HG03439 (cell line): Measurements from ENCODE around the gene SAPCD2.
"Not testable (repeated sequence)": the region's sequence is repeated elsewhere in the genome, so short reads cannot be mapped to it uniquely, and the experiment has no call there.

Experiments used
- ATAC-seq: cut with Tn5 transposase; IDR thresholded peaks from one replicate; pipeline ENCODE4 v1.9.1; 2021; ENCODE audit warnings: mild to moderate bottlenecking, moderate library complexity; ENCODE audit not compliant: unreplicated experiment

SAPCD2 gene

DNA sequence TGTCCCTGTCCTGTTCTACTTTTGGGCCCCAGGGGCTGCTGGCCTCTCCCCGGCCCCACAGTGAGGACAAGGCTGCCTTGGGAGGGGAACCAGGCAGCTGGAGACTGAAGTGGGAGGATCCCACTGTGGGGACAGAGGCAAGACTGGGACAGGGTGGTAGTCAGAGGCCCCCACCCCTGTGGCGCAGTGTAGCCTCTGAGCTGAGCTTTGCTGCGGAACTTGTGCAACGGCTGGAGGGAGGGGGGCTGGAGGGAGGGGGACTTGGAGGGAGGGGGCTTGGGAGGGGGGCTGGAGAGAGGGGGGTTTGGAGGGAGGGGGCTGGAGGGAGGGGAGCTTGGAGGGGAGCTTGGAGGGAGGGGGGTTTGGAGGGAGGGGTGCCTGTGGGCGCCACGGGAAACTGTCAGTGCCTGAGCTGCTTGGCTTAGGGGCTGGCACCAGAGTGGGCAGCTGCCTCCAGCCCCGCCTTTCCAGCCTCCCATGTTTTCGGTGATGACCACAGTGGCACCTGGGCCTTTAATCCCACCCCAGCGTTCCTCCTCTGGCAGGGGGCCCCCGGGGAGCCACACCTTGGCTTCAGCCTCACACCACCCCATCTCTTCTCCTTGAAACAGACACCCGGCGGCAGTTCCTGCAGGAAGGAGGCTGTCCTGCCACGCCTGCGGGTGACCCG is 36.2 kb downstream of the SAPCD2 start:
- ATAC-seq, result no peak

DNA sequence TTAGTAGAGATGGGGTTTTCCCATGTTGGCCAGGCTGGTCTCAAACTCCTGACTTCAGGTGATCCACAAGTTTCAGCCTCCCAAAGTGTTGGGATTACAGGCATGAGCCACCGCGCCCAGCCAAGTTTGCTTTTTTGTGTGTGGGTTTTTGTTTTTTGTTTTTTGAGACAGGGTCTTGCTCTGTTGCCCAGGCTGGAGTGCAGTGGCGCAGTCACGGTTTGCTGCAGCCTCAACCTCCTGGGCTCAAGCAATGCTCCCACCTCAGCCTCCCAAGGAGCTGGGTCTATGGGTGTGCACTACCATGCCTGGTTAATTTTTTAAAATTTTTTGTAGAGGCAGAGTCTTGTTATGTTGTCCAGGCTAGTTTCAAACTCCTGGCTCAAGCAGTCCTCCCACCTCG is 36.9 kb downstream of the SAPCD2 start:
- not testable (repeated sequence) for ATAC-seq

DNA sequence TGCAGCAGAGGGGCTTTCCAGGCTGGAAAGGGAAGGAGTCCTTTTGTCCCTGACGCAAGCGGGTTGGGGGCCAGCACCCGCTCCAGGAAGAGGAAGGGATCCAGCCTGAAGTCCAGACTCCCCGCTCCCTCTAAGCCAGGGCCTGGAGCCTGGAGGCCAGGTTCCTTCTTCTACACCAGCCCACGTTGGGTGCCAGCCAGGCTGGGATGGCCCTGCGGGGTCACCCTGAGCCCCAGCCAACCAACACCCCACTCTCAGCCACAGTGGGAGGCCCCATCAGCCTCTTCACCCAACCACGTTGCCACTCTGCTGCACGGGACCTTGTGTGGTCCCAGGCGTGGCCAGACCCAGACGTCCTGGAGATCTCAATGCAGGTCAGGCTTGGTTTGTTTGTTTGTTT is 37.5 kb downstream of the SAPCD2 start:
- ATAC-seq, result no peak

DNA sequence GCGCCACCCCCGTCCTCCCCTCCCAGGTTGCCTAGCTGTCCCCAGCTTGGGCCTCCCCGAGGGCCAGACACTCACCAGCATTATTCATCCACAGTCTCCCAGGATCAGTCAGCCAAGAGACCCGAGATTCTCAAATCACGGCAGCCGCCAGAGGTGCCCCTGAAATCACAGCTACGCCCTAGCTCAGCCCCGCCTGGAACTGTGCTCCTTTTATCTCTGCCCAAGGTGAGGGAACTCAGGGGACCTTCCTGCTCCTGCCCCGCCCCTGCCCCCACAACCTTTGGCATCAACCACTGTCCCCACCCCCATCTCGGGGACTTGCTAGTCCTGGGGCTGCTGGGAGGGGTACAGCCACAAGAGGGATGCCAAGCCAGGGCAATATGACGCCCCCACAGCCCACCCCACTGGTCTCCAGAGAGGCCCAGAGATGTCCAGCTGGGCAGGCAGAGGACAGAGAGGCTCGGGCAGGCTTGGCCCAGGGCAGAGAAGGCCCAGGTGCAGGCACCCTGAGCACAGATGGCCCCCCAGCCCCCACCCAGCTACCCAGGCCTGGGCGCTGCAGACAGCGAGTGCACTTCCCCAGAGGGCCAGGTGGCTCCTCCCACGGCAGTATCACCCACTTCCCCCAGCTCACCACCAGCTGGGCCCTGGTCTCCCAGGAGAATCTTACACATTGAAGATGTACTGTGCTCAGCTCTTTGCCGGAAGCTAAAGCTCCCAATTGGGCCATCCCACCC is 38.3 kb downstream of the SAPCD2 start, which contains the start of gene FUT7:
TSS of gene FUT7 (minus strand) at position 185 of the 737 bp plus-strand sequence. CDS start at position 88, 97 bp downstream.
- ATAC-seq, result no peak

DNA sequence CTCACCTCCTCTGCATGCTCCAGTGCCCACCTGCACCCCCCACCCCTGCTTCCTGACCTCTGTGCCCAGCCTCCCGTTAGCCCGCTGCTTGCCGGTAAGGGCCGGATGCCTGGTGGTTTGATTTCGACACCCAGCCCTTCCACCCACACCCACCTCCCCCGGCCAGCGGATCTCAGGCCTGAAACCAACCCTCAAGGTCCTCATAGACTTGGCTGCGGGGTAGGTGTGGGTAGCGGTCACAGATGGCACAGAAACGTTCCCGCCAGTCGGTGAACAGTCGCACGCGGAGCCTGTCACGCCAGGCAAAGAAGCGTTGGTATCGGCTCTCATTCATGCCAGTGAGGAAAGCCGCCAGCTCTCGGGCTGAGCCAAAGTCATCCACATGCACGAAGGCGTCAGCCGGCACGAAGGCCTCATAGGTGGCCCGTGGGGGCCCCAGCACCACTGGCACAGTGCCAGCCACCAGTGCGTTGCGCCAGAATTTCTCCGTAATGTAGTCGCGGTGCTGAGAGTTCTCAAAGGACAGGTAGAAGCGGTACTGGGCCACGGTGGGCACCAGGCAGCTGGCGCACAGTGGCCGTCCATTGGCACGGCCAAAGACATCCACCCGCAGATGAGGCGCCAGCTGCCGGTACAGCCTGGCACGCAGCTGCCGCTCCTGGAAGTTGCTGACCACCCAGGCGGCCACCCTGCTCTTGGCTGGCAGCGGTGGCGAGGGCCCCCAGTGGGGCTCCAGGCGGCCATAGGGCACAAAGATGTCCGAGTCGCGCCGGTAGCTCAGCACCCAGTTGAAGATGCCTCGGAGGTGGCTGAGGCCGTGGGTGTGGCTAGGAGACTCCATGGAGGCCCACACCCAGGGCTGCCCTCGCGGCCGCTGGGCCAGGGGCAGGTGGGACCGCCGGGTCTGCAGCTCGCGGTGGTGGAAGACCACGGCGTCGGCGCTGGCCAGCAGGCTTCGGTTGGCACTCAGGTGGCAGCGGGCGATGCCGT is 39.5 kb downstream of the SAPCD2 start:
- ATAC-seq, result no peak

DNA sequence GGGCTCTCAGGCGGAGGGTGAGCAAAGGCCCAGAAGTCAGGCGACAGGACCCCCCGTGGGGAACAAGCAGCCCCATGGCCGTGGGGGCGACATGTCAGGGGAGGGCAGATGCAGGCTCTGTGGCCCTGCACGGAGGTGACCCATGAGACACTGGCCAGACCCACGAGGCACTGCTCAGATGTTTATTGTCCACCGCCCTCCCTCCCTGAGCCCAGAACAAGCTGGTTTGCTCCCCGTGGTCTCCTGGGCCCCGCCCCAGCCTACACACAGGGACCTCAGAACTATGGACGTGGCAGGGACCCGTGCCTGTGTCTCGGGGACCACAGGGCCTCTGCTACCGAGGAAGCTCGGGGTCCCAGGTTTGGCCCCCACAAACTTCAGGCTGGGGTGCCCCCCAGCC is 40.4 kb downstream of the SAPCD2 start:
- ATAC-seq, result no peak

DNA sequence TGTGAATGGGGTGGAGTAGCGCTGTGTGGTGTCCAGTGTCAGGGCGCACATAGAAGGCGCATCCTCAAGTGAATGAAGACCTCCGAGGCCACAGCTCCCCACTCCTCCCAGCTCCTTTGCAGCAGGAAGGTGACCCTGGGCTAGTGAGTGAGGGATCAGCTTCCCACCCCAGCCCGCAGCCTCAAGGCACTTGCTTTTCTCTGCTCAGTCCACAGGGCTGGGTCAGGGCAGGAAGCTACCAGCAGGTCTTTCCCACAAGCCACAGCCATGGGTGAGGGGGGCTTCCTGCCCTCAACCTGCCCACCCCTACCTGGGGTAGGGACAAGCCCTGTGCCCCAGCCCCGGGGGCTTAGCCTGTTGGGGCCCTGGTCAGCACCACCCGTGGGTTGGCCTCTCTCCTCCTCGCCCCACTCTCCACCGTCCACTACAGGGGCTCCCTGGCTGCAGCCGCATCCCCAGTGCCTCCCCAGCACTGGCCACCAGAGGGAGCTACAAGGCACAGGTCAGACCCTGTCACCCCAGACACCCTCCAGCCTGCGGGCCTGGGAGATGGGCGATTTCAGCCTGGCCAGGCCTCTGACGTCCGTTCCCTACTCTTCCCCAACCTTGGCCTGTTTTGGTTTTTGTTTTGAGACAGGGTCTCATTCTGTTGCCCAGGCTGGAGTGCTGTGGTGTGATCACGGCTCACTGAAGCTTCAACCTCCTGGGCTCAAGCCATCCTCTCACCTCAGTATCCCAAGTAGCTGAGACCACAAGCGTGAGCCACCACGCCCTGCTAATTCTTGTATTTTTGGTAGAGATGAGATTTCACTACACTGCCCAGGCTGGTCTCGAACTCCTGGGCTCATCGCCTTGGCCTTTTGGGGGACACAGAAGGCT is 41.1 kb downstream of the SAPCD2 start:
- ATAC-seq, result no peak

DNA sequence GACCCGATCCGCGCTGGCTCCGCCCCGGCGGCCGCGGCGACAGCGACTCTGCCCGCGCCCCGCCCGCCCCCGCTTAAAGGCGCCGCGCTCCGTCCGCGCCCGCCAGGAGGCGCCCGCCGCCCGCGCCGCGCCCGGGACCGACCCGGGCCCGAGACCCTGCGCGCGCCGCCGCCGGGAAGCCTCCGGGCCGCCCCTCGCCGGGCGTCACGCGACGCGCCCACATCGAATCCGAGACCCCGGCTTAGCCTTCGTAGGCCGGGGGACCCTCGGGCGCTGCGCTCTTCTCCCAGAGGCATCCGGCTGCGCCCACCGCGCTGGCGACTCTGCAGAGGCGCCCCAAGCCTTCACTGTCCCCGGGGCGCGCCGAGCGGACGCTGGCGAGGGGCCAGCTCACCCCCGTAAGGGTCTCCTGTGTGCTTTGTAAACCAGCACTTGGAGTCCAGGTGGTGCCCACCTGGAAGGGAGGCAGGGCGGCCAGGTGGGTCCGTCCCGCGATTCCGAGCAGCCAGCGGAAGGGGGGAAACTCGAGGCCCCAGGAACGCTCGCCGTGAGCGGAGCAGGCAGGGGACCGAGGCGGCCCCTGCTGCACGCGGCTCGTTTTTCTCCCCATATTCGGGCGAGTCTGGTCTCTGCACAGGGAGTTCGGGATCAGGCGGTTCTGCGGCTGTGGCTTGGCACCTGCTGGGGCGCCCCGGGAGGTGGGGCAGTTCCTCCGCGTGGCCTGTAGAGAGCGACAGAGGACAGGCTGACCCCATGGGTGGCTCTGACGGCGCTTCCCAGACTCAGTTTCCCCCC is 41.9 kb downstream of the SAPCD2 start:
- ATAC-seq, result peak; percentile 33

DNA sequence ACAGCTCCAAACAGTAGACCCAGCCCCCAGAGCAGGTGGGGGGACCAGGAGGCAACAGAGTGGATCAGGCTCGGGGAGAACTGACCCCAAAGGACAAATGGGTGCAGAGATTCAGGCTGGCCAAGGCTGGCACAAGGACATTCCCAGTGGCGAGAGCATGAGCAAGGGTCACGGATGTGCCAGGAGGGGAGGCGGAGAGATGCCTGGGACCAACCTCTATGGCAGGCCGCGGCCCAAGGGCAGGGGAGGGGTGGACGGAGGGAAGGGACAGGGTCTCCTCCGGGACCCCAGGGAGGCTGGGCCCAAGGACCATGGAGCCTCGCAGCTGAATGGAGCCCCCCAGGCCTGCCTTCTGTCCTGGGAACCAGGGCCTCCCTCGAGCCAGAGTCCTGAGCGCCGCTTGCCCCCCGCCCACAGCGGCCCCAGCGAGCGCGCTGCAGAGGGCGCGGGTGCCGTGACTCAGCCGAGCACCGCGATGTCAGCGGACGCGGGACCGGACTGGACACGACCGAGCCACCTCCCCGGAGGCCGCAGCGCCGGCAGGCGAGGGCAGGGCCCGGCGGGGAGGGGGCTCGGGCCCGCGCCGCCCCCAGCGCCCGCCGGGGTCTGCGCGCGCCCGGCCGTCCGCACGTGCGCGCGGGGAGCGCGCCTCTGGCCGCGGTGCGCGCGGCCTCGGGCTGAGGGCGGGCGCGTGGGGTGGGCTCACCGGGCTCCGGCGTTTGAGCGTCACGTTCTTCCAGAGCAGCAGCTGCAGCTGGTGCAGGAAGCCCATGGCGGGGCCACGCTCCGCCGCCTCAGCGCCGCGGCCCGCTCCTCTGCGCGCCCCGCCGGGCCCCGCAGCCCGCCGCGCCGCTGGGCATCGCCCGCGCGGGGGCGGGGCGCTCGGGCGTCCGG is 42.7 kb downstream of the SAPCD2 start, which contains the start of gene ABCA2:
TSS of gene ABCA2 (minus strand) at position 869 of the 894 bp plus-strand sequence. CDS start at position 772, 97 bp downstream.
- ATAC-seq, result no peak

DNA sequence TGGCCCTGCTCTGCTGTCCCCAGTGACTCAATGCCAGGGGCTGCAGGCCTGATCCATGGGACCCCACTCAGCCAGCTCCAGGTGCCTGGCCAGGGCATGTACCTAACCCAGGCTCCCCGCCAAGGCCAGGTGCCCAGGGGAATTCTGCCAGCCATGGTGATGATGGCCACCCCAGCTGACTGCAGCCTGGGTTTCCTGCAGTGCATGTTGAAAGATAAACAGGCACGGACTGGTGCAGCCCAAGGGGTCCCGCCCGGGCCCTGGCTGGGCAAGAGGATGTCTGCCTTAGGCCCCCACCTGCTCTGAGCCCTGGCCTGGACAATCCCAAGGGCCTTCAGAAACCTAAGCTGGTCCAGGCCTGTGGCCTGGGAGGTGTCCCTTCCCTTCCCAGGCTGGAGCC is 43.5 kb downstream of the SAPCD2 start:
- ATAC-seq, result no peak

DNA sequence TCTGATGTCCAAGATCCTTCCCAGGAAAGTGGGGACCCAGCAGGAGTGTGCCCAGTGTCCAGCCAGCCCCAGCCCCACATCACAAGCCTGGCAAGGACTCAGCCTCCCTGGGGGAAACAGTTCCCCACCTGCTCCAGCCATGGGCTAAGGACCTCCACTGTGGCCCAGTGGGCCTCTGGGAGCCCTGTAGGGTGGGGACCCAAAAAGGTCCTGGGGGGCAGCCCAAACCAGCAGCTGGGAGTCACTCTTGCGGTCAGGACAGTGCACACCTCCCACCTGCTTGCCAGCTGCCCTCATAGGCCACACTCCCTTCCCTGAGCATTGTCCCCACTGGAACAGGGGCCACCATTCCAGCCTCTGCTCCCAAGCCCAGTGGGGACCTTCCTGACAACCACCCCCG is 44.0 kb downstream of the SAPCD2 start:
- ATAC-seq, result no peak

DNA sequence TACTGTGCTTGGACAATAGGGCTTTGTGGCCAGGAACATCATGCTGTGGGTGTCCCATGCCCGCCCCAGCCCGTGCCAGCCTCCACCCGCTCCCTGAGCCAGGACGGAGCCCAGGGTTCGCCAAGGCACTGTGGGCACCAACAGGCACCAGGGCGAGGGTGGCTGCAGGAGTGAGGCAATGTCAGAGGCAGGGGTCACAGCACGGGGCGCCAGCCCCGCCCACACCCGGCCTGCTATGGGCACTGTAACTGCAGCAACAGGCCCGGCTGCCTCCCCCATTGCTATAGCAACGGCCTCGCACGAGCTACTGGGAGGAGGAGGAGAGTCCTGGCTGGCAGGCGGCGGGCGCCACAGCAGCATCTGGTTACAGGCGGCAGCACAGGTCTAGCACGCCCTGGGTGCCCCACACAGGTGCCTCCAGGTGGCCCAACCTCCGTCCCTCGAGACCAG is 44.8 kb downstream of the SAPCD2 start:
- ATAC-seq, result no peak

DNA sequence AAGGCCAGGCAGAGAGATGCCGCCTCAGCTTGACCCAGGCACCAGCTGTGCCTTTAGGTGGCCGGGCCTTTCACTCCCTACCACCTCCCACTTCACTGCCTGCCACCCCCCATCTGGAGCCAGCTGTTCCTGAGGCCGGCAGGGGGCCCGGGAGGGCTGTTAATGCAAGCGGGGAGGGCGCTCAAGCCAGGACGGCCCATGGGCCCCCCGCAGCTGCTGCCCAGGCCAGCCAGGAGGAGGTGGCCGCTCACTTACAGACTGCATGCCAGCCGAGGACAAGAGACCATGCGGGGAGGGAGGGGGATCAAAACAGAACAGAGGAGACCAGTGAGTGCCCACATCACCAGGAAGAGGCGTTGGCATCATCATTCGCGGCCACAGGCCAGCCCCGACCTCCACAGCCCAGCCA is 46.8 kb downstream of the SAPCD2 start:
- ATAC-seq, result no peak

DNA sequence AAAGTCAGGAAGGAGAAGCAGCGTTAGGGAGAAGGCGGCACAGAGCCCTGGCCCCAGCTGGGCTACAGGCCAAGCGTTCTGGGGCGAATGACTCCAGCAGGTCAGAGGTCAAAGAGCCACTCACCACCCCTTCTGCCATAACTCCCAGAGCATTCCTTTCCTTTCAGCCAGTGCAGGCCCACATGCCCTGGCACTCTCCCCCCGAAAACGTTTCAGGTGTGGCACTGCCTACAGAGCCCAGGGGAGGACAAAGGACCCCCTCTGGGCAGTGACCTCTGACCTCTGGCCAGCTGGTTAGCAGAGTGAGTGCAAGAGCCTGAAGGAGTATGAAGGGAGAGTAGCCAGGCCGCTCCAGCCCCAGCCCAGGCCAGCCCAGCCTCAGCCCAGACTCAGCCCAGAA is 47.2 kb downstream of the SAPCD2 start:
- no peak for ATAC-seq

DNA sequence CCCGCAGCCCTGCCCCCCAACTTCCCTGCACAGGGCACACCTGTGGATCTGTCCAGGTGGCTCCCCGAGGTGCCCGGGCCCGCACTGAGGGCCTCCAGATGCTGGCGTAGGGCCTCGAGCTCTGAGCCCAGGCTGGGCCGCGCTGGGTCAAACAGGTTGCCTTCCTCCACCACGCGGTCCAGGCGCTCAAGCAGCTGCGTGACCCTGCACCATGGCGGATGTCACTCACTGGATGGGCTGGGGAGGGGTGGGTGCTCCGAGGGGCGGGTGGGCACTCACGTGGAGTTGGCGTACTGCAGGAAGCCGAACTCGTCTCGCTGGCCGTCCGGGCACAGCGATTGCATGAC is 47.7 kb downstream of the SAPCD2 start:
- no peak for ATAC-seq

DNA sequence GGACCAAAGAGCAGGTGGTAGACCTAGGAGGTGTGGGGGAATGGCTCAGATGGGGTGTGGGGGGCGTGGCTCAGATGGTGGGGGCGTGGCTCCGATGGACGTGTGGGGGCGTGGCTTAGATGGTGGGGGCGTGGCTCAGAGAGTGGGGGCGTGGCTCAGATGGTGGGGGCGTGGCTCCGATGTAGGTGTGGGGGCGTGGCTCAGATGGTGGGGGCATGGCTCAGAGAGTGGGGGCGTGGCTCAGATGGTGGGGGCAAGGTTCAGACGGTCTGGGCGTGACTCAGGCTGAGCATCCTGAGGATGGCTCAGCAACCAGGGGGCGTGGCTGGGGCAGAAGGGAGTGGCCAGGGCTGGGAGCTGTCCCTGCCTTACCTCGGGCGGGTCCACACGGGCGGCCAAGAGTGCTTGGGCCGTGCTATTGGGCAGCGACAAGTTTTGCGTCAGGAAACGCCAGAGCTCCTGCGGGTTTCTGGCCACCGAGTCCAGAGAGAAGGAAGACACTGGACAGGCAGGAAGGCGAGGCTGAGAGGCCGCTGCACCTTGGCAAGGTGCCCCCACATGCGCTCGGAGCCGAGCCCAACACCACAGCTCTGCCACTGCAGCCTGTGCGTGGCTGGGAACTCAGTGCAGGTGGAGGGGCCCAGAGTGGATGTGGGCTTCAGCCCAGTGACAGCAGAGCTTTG is 48.2 kb downstream of the SAPCD2 start:
- no peak for ATAC-seq

DNA sequence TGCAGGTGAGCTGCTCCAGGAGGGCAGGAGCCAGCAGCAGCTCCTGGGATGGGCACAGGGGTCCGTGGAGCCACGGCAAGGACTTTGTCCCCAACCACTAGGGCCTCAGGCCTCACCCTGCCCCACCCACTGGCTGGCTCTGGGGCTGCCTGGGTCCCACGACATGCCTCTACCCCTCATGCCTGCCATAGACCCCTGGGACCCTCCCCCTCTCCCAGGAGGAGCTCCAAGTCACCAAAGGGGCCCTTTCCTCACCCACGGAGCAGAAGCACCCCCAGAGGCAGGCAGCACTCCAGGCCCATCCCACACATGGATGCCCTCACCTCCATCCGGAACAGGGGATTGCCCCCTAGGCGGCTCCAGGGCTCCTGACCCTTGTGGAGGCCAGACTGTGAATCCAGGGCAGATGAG is 48.8 kb downstream of the SAPCD2 start:
- no peak for ATAC-seq
